ENCODE data around the gene FAM210B.
A peak's percentile ranks its signal among the peaks of the same experiment; 100 is the strongest.
"Not testable (repeated sequence)": the region's sequence is repeated elsewhere in the genome, so short reads cannot be mapped to it uniquely, and the experiment has no call there.

The FAM210B gene

GRCh38 chr20:56361900-56362299 lies 3.1 kb downstream of the FAM210B start:
- no peak for DNase-seq

DNA sequence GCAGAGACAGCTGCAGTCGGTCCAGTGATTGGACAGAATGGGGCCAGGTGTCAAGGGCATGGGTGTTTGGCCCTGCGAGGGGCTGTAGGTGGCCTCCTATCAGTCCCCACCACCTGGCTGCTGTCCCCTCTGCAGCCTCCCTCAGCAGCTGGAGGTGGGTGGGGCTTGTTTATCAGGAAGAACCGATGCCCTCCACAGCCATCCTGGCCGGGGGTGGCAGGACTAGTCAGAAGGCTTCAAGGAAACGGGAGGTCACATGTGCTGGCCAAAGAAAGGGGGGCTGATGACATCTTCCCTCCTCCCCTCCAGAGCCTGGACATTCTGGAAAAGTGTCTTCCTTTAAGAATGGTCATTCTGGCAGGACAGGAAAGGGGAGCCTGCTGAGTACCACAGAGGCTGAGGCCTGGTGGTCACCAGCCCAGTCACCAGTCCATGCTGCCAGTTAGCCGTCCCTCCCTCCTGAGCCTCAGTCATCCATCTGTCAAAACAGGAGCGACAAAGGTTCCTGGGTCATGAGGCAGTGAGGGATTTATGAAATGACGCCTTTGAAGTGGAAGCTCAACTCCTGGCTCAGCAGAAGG lies 4.1 kb downstream of the FAM210B start:
- DNase-seq, result no peak

GRCh38 chr20:56363491-56363890 lies 4.7 kb downstream of the FAM210B start:
- DNase-seq, result no peak

DNA sequence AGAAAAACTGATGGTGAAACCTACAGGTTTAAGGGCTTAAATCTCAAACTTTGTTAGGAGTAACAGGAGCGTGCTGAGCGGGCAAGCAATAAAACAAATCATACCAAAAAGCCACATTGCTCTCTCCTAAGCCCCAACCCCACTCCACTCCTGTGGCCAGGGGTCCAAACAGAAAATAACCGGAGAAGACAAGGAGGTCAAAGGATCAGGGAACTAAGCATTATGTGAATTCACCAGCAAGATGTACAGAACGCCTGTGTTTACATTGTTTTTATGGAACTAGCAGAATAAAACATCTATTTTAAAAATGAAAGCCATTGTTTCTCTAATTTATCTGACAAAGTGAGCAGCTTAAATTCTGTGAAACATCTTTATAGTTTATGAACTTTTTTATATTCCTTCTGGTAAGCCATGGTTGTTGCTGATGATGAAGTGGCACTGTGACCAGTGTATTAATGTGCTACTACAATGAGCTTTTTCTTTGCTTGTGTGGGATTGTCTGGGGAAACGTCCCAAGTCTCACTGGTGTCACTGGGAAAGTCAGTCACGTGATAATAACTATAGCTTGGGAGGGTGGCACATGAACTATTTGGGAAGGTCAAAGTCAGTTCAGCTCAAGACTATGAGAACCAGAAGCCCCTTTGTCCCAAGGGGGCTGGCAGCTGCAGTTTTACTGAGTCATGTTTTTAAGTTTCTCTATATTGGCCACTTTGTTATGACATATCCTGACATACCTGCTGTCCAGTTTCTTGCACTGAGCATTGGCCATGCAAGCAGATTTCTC lies 9.8 kb downstream of the FAM210B start:
- no peak for DNase-seq

DNA sequence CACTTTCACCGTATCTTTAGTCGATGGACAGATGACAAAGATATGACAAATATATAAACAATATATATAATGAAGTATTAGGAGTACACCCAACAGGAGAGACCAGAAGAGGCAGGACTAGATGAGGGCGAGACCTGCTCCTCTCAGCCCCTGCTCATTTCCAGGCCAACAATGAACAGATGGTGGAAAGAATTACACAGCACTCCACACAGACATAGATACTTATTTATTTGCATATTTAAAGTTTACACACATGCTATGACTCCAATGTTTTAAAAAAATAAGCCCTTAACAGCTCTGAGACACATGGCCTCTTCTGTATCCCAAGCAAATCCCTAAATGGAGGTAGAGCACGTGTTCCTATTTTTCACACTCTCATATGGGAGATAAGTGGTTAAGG lies 10.4 kb downstream of the FAM210B start:
- DNase-seq, result no peak

- no peak for DNase-seq
Measured at GRCh38 chr20:56371977-56372376, 13.2 kb downstream of the FAM210B start.

GRCh38 chr20:56372850-56373249 lies 14.1 kb downstream of the FAM210B start:
- DNase-seq, result no peak

GRCh38 chr20:56373942-56374341 lies 15.2 kb downstream of the FAM210B start:
- DNase-seq, result no peak

DNA sequence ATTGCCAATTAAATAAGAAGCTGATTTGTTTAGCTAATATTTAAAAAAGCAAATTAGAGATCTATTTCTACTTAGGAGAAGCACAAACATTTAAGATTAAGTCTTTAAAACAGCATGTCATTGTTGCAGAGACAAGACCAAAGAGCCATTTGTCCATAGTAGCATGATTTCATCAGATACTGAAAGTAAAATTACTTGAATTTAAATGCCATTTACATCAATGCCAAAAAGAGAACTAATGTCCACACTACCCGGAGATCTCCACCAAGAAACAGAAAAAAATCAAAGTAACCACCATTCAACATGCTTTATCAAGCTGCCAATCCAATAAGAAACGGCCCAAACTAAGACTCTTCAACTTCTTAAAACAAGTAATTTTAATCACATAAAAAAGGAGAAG lies 17.6 kb downstream of the FAM210B start:
- no peak for DNase-seq

DNA sequence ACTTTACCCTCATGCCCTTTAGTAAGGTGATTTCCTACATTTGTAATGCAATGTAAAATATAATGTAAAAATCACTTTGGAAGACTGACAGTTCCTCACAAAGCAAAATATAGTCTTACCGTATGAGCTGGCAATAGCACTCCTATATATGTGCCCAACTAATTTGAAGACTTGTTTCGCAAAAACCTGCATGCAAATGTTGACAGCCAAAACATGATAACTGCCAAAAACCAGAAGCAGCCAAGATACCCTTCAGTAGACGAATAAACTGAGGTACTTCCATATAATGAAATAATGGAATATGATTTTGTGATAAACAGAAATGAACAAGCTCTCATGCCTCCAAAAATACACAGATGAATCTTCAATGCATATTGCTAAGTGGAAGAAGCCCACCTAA lies 19.6 kb downstream of the FAM210B start:
- no peak for DNase-seq

DNA sequence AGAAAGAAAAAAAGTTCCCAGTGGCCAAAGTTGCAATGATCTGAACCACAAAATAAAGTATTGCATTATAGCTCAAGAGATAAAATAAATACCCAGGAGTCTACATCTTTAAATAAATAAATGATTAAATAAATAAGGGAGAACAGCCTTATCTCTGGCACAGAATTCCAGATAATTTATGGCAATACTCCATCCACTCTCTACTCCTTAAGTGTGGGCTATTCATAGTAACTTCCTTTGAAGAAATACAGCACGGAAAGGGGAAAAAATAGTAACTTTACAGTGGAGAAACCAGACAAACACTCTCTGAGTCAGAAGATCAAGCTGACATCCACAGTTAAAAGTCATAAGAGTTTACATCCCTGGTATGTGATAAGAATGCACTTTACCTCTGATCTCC lies 21.6 kb downstream of the FAM210B start:
- DNase-seq, result no peak

DNA sequence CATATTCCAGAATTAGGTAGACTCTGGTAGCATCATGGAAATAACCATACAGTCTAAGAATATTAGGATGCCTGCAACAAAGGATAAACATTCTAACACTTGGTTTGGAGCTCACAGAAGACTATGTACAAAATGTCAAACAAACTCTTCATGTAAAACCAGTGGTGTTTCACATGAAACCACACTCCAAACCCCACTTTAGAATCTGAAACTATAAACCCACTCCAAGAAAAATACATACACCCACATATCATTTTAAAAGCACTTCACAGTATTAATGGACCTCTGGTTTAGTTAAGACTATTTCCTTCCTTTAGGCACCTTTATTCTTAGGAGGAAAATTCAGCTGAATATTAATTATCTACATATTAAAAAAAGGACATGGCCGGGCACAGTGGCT lies 22.7 kb downstream of the FAM210B start:
- DNase-seq, result no peak

DNA sequence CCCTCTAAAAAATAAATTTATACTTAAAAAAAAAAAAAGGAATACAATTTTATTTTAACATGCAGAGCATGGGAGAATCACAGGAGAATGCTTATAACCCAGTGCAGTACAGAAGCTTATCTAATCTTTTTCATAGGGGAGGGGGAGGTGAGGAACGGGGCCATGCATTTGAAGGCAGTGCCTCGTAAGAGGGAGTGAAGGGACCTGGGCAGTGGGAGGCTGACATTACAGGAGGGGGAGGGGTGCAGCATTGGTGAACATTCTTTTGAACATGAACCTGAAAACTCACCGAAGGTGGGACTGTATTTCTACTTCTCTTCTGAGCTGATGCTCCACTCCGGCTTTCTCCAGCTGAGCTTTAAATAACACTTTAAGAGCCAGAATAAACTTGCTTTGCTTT lies 23.9 kb downstream of the FAM210B start:
- no peak for DNase-seq

DNA sequence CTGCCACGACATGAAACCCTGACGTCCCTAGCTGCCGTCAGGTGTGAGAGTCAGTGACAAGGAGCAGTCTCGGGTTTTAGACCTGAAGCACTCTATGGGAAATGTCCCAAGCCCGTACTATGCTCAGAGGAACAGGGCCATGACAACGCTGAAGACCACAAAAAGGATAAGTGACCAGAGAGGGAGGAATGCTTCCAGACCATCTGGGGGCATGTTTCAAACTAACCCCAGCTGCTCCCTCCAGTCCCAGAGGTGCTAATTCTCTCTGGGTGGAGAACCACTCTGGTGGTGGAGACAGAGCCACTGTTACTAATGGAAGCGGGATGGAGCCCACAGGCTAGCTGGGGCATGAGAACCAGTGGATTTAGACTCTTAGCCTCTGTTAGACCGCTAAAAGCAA lies 24.6 kb downstream of the FAM210B start:
- DNase-seq, result no peak

- no peak for DNase-seq
Measured at GRCh38 chr20:56385130-56385529, 26.4 kb downstream of the FAM210B start.

GRCh38 chr20:56386219-56386618 lies 27.4 kb downstream of the FAM210B start:
- DNase-seq, result no peak

- DNase-seq, result no peak
Measured at GRCh38 chr20:56388882-56389281, 30.1 kb downstream of the FAM210B start.

DNA sequence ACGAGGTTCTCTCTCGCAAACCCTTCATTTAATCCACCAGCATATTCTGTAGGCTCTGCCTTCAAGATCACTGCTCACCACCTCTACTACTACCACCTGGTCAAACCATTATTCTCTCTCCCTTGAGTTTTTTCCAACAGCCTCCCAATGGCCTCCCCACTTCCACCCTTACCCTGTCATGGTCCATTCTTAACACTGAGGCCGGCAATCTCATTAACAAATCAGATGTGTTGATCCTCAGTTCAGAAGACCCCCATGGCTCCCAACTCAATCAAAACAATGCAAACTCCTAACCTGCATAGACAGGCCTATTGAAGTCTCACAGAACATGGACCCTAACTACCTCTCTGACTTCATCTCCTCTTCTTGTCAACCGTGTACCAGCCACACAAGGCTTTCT lies 31.0 kb downstream of the FAM210B start:
- no peak for DNase-seq

DNA sequence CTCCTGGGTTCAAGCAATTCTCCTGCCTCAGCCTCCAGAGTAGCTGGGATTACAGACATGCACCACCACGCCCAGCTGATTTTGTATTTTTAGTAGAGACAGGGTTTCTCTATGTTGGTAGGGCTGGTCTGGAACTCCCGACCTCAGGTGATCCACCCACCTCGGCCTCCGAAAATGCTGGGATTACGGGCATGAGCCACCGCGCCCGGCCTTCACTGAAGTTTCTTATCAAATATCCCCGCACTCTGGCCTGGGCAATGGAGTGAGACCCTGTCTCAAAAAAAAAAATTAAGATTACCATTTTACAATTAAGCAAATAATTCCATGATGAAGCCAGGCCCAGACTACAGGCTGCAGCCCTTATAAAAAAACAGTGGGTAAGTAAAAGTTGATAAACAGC lies 31.6 kb downstream of the FAM210B start:
- not testable (repeated sequence) for DNase-seq

- no peak for DNase-seq
Measured at GRCh38 chr20:56391037-56391436, 32.3 kb downstream of the FAM210B start.

- DNase-seq, result no peak
Measured at GRCh38 chr20:56391596-56392131, 32.9 kb downstream of the FAM210B start.

DNA sequence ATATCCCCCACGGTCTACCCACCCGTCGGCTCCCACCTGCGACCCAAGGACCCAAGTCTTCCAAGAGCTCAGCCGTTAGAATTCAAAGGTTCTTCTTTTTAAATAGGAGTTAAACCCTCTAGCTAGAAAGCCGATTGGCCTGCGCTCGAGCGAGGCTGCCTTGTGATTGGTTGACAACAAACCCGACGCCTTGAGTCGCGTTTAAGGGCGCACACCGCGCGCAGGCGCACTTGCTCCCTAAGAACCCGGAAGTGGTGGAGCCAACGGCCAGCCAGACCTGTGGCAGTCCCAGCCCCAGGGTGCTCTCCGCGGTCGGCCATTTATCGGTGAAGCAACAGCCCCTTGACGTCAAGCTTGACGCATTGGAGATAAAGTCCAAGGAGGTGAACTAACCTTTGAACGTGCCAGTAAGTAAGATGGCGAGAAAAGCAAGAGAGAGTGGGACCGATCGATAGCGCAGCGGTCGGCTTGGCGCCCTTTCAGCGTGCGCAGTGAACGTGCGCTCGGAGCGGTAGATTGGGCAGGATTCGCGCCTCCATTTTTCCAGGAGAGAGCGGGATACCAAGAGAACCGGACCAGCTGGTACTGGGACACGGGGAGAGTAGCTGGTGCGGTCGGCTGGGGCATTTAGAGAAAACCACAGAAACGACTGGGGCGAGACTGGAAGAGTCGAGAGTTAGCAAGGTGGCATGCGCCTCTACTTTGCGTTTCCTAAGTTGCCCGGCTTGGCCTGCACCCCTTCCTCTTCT lies 33.5 kb downstream of the FAM210B start, which contains the start of the genes AURKA and CSTF1:
AURKA (minus strand) TSS at position 84 of the 749 bp plus-strand sequence. CDS start 4,018 bp downstream, outside the sequence.
CSTF1 (plus strand) TSS at position 514 of the 749 bp plus-strand sequence. CDS start 2,908 bp downstream, outside the sequence.
- peak; percentile 100 for DNase-seq

DNA sequence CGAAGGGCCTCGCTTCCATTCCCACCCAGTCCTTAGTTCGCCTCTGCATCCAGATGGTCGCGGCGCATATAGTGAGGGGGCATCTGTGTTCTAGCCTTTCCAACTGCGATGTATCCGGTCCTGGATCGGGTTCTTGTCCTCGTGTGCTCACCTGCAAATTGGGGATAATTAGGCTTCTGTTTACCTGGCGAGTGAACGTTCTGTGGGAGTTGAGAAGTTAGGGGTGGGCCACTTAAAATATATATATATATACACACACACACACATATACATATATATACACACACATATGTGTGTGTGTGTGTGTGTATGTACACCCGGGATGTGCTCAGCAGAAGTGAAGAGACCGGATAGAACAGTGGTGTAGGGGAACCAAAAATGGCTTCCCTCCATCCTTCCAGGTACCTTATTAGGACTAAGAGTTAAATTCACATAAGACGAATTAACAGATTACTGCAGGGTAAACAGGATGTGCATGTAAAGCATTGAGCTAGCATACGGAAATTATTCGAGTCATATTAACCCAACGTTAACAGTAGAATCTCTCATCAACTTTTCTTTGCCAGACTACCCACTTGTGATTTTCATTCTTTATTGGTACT lies 34.2 kb downstream of the FAM210B start:
- peak; percentile 43 for DNase-seq
